GM11168 (cell line): ENCODE data around the gene NAALADL1.
"Not testable (repeated sequence)": the region's sequence is repeated elsewhere in the genome, so short reads cannot be mapped to it uniquely, and the experiment has no call there.

Experiments
- in situ Hi-C: fragments of 300-500 bp; cut with MboI; formaldehyde crosslinking; loops from one replicate; pipeline ENCODE4 v1.12.0; 2022; ENCODE audit warnings: low sequenced_read_pairs; ENCODE audit not compliant: unreplicated experiment

NAALADL1 gene

DNA sequence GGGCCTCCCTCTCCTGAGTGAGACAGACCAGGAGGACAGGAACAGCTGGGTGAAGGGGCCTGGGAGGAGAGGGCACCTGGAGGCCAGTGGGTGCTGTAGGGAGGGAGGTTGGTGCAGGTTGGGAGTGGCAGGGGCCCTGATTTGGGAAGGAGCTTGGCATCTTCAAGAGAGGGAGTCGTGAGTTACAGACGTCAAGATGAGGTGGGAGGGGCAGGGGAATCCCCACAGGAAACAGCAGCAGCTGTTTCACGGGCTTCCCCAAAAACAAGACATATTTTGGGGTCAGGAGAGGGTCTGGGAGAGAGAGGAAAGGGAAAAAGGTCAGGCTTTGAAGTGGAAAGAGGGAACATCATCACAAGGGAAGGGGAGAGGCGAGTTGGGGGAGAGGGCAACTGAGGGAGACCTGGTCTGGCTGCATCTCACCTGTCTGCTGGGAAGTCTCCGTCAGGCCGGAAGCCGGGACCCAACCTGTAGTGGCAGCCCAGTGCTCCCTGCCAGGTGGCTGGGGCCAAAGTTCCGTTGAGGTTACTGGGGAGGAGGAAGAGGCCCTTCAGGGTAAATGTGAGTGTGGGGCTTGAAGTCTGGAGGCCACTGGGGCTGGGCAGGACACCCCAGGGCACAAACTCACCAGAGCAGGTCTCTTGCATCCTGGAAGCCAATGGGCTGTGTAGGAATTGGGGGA is 4.4 kb downstream of the NAALADL1 start:
- in situ Hi-C loops = no loop called here

DNA sequence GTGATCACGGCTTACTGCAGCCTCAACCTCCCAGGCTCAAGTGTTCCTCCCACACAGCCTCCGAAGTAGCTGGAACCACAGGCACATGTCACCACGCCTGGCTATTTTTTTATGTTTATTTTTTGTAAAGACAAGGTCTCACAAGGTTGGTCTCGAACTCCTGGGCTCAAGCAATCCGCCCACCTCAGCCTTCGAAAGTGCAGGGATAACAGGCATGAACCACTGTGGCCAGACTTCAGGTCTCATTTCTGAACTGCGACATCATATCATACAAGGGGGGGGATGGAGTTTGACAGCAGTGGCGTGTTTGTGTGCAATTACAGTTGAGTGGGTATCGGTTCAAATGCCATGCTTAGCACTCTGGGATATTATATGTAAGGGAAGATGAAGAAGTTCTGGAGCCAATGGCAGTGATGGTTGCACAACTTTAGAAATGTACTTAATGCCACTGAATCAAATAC is 6.9 kb downstream of the NAALADL1 start:
- in situ Hi-C loops = no loop called here

DNA sequence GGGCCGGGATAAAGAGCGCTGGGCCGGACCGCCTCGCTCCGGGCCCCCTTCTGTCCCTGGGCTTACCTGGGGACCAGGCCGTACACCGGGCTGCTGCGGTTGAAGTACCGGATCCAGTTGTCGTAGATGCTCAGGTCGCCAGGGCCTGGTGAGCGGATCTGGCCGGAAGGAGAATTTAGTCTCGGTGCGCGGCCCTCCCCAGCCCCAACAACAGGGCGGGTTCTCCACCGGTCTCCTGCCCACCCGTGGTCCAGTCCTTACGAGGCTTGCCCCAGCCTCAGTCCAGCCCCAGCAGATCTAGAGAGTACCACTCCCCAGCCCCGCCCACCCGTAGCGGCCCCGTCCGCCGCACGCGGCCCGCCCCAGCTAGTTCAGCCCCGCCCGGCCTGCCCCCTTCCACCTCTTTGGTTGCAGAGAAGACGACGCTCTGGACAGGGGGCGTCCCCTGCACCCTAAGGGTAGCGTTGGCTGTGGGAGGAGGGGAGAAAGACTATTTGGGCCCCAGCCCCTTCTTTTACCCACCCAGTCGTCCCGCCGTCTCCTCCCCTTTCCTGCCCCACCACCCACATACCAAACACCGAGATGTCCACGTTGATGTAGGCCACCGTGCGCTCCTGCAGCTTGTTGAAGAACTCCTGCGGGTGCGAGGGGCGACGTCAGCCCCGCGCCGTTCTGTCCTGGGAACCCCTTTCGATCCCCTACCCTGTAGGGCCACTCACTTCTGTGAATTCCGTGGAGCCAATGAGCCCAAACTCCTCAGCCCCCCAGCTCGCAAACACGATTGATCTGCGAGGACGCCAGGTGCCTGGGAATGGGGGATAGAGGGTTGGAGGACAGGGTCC is 10.6 kb downstream of the NAALADL1 start:
- in situ Hi-C loops = no loop called here

DNA sequence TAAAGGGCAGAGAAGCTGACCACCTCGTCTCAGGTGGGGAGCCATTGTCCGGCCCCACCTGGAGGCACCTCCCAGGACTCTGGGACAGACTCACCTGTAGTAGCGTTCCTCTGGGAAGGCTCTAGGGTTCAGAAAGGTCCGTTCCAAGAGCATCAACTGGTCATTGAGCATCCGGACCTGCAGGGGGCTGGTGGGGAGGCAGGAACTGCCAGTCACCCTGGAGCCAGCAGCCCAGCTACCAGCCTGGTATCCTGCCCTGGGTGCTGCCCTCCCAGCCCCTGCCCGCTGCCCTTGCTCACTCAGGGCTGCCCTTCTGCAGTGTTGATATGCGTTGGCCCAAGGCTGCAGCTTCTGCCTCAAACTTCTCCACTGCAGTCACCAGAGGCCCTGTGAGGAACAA is 12.6 kb downstream of the NAALADL1 start:
- in situ Hi-C loops = no loop called here

DNA sequence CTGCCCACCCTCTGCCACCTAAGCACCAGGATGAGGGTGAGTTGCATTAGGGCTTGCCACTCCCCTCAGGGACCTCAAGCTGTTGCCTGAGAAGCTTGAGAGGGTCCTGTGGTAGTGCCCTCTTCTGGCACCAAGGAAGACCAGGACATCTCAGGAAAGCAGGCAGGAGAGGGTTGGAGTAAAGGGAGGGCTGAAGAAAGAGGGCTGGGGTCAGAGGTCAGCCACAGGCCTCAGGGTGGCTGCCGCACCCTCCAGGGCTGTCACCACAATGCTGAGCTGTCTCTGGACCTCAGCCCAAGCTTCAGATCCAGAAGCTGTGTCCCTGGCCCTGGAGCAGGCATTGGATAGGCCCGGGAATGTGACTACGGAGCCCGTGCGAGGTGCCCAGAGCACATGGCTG is 13.3 kb downstream of the NAALADL1 start:
- in situ Hi-C loops = no loop called here

DNA sequence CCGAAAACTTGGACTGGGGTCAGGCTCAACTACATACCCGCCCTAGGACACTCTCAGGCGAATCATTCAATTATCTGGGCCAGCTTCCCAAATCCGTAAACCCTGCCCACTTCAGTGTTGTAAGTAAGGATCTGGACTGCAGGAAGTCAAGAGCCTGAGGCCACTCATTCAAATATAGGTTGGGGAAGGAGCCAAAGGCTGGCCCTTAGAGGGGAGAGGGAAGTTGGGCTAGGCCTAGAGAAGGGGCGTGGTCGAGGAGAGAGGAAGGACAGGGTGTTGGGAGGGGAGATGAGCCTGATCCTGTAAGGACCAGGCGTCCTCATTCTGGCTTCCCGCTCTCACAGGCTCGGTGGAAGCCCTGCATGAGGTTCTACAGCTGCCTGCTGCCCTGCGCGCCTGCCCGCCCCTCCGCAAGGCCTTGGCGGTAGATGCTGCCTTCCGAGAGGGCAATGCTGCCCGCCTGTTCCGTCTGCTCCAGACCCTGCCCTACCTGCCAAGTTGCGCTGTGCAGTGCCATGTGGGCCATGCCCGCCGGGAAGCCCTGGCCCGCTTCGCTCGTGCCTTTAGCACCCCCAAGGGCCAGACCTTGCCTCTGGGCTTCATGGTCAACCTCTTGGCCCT is 14.4 kb downstream of the NAALADL1 start:
- in situ Hi-C loops = no loop called here

- in situ Hi-C loops = no loop called here
Measured at GRCh38 chr11:65042891-65043290, 15.5 kb downstream of the NAALADL1 start.

- in situ Hi-C loops = no loop called here
Measured at GRCh38 chr11:65040847-65041622, 17.3 kb downstream of the NAALADL1 start, which contains the start of gene SAC3D1. Gene SAC3D1 (plus strand): TSS chr11:65041210. CDS start chr11:65041293, 83 bp downstream.

- in situ Hi-C loops = no loop called here
Measured at GRCh38 chr11:65040520-65040846, 17.9 kb downstream of the NAALADL1 start.

DNA sequence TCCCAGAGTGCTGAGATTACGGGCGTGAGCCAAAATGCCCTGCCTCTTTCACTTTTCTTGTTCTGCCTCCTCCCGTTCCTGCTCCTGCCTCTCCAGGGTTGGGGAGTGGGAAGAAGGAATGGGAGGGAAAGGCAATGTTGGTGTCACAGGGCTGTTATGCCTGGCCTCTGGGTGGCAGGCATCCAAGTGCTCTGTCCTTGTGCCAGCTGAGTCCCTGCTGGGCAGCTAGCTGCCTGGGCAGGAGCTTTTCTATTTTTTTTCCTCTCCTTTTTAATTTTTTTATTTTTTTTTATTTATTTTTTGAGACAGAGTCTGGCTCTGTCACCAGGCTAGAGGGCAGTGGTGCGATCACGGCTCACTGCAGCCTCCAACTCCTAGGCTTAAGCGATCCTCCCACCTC is 21.4 kb downstream of the NAALADL1 start:
- in situ Hi-C loops = no loop called here

DNA sequence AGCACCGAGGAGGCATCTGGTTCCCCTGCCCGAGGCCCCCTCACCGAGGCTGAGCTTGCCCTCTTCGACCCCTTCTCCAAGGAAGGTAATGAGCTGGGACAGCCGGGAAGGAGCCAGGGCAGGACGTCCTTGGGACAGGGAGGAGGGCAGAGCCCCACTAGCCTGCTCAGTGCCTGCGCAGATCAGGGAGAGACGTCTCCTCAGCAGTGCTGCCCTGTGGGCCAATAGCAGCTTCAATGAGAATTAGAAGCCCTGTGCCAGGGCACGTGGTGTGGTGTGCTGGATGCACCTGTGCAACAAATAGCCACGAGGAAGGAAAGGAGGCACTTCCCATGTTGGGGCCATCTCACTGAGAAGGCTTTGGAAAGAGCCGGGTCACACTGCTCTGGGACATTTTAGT is 22.8 kb downstream of the NAALADL1 start:
- in situ Hi-C loops = no loop called here

- in situ Hi-C loops = no loop called here
Measured at GRCh38 chr11:65034423-65034822, 23.9 kb downstream of the NAALADL1 start.

- in situ Hi-C loops = no loop called here
Measured at GRCh38 chr11:65032216-65032615, 26.1 kb downstream of the NAALADL1 start.

DNA sequence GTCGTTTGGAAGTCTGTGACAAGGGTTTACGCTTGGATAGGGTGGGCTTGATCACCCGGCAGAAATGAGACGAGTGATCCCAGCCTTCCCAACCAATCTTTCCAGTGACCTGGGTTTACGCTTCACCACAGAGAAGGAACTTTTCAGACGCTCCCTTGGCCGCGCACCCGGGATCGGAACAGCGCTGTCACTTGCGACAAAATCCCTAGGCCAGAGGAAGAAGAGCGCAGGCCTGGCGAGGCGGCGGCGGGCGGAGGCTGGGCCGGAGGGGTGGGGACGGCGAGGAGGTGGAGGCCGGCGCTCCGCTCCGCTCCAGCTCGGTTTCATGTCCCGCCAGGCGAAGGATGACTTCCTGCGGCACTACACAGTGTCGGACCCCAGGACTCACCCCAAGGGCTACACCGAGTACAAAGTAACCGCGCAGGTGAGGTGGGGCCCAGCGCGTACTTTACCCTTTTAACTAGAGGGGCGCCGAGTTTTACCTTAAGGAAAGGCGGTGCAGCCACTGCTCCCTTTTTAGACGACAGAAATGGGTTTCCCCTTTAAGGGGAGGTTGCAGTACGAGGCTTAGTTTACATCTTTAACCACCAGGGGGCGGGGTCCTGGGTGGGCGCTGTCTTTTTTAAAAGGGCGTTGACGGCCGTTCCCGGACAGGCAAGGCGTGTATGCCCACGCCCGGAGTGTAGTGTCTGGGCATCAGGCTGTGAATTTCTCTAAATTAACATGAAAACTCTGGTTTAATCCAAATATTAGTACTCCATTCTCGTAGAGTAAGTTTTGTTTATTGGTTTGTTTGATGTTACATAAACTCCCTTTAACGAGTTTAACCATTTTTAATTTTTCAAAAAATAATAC is 30.9 kb downstream of the NAALADL1 start, which contains the start of gene SNX15:
Gene SNX15, plus strand, starts transcription at position 227 of the 855 bp plus-strand sequence. Its CDS starts 99 bp downstream, at position 326.
- in situ Hi-C loops = no loop called here

- in situ Hi-C loops = no loop called here
Measured at GRCh38 chr11:65026810-65027209, 31.5 kb downstream of the NAALADL1 start.

GRCh38 chr11:65023502-65023901 is 34.9 kb downstream of the NAALADL1 start:
- in situ Hi-C loops = not testable (repeated sequence)

DNA sequence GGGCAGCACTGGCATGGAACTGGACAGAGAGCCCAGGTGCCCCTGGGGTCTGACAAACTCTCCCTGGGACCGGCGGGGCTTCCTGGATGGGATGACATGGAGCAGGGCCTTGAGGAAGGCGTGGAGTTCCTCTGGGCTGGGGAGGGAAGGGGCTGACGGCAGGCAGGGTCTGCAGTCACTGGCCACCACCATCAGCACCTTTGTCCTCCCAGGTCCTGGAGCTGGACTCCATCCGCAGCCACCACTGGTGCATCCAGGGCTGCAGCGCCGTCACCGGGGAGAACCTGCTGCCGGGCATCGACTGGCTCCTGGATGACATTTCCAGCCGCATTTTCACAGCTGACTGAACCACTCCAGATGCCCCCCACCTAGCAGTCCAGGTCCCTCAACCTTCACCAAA is 36.8 kb downstream of the NAALADL1 start:
- in situ Hi-C loops = no loop called here

- in situ Hi-C loops = no loop called here
Measured at GRCh38 chr11:65021003-65021402, 37.4 kb downstream of the NAALADL1 start.

DNA sequence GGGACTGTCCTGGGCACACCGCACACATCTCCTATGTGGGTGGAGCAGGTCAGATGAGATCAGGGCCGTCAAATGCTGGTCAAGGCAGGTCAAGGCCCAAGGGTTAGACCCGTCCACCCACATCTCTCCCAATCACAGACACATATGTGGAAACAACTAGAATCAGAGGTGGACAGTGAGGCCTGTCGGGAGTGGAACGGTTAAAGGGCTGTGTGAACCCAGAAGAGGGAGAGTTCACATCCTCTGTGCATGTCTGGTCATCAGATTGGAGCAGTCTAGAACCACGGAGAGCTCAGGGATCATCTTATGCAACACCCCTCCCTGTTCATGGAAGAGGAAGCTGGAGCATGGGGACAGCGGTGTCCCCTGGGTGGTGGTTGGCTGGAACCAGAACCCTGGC is 38.5 kb downstream of the NAALADL1 start:
- in situ Hi-C loops = no loop called here
